ENCODE measurements around the gene RBKS. TPM values are rescaled to one million over a fixed set of nuclear protein-coding genes. Genes with fewer than 3 reads are reported as not detected.

RBKS gene
- total and polyA plus RNA-seq, 2 of the 8 experiments (the other 6 are each of a cell fraction or from before 2014, with no cell fraction given): 1.1 to 1.5 TPM

- TF ChIP-seq SP2 (IDR thresholded peaks at IDR 0.05; ENCODE audit: low read length): no peak
- no peak for TF ChIP-seq SUZ12 (IDR thresholded peaks at IDR 0.05; ENCODE audit: low read length)
These were observed 51.1 kb downstream of the RBKS start (continued) for GRCh38 chr2:27839022-27839618.

Data from H1 (cell line).